ENCODE measurements around the gene HTR7. TPM values are rescaled to one million over a fixed set of nuclear protein-coding genes. Genes with fewer than 3 reads are reported as not detected.
"Not testable (repeated sequence)": the region's sequence is repeated elsewhere in the genome, so short reads cannot be mapped to it uniquely, and the experiment has no call there.

The HTR7 gene
- total RNA-seq, 4 donors from 2014 or later, result 0.55 to 1.3 TPM; not detected in 2

DNA sequence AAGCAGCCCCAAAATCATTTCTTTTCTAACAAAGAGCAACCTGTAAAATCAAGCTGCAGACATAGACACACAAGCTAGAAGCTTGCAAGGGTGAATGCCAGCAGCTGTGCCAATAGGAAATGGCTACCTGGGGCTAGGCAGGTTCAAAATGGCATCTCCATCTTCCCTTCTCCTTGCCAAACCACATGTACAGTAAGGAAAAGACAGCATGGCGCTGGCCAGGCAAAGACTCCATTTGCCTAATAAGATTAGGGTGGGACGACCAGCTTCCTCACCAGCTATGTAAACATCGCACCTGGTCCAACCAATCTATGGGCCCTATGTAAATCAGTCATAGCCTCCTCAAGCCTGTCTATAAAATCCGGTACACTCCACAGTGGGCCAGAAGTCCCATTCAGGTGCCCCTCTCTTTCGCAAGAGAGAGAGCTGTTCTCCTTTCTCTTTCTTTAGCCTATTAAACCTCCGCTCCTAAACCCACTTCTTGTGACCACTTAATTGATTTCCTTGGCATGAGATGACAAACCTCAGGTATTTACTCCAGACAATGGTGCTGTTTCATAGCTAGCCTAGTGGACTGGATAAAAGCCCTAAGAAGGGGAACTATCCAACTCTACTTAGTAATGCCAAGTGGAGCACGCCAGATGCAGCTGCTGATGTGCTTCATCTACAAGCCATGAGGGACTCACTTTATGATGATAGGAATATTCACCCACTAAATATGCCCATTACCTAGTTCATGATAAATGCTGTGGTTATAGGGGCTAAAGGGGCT, 44.1 kb downstream of the HTR7 start:
- Histone ChIP-seq H3K27me3 (no peaks in the 10 kb centered on the region), H3K9me3 (no peaks in the 10 kb centered on the region), H3K4me3 (no peak overlapping the region), H3K36me3 (no peaks in the 10 kb centered on the region), H3K27ac (no peak overlapping the region), H3K4me1 (no peaks in the 10 kb centered on the region)
- in situ Hi-C loops (cut with MboI; ENCODE audit: low pct_ligation_motif_present in 1 of 4, low pct_unique_long_range_greater_than_20kb in 1 of 4, low sequenced_read_pairs in 3 of 4) (no loop called here), intact Hi-C loops (cut with DNase I; ENCODE audit: low total_unique reads) (no loop called here)
- DNase-seq, result no peak
- TF ChIP-seq POLR2AphosphoS5 (IDR thresholded peaks at IDR 0.05) (no peak), EP300 (IDR thresholded peaks at IDR 0.05; ENCODE audit: low read depth) (no peak), CTCF (IDR thresholded peaks at IDR 0.05) (no peak), POLR2A (IDR thresholded peaks at IDR 0.05) (no peak)
- 91 to 94% methylated on average over 3 to 7 of the region's 7 CpGs for WGBS, 2 donors (ENCODE audit: low coverage in 1 of 2)

DNA sequence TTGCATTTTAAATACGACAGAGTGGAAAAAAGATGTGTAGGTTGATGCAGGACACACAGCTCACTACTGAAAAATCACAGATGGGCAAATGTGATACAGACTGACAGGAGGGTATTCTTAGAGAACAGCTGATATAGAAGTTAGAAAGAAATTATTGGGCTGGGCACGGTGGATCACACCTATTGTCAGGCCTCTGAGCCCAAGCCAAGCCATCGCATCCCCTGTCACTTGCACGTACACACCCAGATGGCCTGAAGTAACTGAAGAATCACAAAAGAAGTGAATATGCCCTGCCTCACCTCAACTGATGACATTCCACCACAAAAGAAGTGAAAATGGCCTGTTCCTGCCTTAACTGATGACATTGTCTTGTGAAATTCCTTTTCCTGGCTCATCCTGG, 50.7 kb downstream of the HTR7 start:
- in situ Hi-C loops (cut with MboI; ENCODE audit: low pct_ligation_motif_present in 1 of 4, low pct_unique_long_range_greater_than_20kb in 1 of 4, low sequenced_read_pairs in 3 of 4); H3K27me3 ChIP-seq; intact Hi-C loops (cut with DNase I; ENCODE audit: low total_unique reads); H3K27ac ChIP-seq; H3K9me3 ChIP-seq; H3K4me1 ChIP-seq; DNase-seq; H3K36me3 ChIP-seq; H3K4me3 ChIP-seq: not testable (repeated sequence)
- 81 to 93% methylated on average over 2 to 4 of the region's 4 CpGs for WGBS, 2 donors (ENCODE audit: low coverage in 1 of 2)

- TF ChIP-seq POLR2A (IDR thresholded peaks at IDR 0.05), result no peak
- no peaks in the 10 kb centered on the region for H3K9me3 ChIP-seq
- no peaks in the 10 kb centered on the region for H3K27me3 ChIP-seq
- in situ Hi-C loops (cut with MboI; ENCODE audit: low pct_ligation_motif_present in 1 of 4, low pct_unique_long_range_greater_than_20kb in 1 of 4, low sequenced_read_pairs in 3 of 4) (no loop called here), intact Hi-C loops (cut with DNase I; ENCODE audit: low total_unique reads) (no loop called here)
- H3K4me3 ChIP-seq, result no peak overlapping the region
- H3K36me3 ChIP-seq, result no peaks in the 10 kb centered on the region
- WGBS, 2 donors (ENCODE audit: low coverage in 1 of 2), result 63 to 88% methylated on average over 1 of the region's 1 CpG
- no peaks in the 10 kb centered on the region for H3K4me1 ChIP-seq
- no peak overlapping the region for H3K27ac ChIP-seq
- DNase-seq, result no peak
Observed at GRCh38 chr10:90806677-90807076, 51.2 kb downstream of the HTR7 start.

DNA sequence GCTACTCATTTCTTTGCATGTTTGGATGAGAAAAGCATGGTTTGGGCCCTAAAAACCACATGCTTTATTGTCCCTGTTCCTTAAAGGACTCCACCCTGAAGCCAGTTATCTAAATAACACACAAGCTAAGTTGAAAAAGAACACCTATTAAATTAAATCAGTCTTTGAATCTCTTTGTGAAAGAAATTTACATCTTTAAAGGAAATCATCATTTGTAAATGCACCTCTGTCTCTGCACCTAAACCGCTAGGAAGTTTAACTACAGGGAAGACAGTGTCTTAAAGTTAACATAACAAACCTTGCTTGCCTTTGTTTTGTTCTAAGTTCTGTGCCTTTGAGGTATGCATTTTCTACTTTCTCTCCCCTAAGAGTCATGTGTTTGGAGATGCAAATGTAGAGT, 52.6 kb downstream of the HTR7 start:
- Histone ChIP-seq H3K27ac (no peak overlapping the region), H3K36me3 (no peaks in the 10 kb centered on the region), H3K9me3 (no peaks in the 10 kb centered on the region), H3K4me1 (no peaks in the 10 kb centered on the region), H3K4me3 (no peak overlapping the region), H3K27me3 (no peaks in the 10 kb centered on the region)
- no peak for DNase-seq
- 50 to 61% methylated on average over 1 of the region's 1 CpG for WGBS, 2 donors (ENCODE audit: low coverage in 1 of 2)
- in situ Hi-C loops (cut with MboI; ENCODE audit: low pct_ligation_motif_present in 1 of 4, low pct_unique_long_range_greater_than_20kb in 1 of 4, low sequenced_read_pairs in 3 of 4), result no loop called here
- intact Hi-C loops (cut with DNase I; ENCODE audit: low total_unique reads), result no loop called here
- TF ChIP-seq EP300 (IDR thresholded peaks at IDR 0.05; ENCODE audit: low read depth), result no peak
- TF ChIP-seq POLR2AphosphoS5 (IDR thresholded peaks at IDR 0.05), result no peak
- TF ChIP-seq POLR2A (IDR thresholded peaks at IDR 0.05), result no peak
- TF ChIP-seq CTCF (IDR thresholded peaks at IDR 0.05), result no peak

DNA sequence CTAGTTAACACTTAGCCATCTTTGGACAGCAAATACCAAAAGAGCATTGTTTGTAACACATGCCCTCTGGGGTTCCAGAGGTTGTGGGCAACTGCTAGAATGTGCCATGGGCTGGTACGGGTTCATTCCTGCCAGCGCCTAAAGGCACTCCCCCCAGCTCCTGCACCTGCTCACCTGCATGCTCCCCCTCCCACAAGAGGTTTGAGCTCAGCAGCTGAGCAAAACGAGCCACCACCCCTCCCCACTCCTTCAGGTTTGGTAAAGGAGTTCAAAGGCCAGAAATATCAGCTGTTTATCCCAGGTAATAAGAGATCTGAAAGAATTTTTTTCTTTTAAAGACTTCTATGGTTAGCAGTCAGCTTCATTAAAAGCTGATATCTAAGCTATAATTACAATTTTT, 53.5 kb downstream of the HTR7 start:
- intact Hi-C loops (cut with DNase I; ENCODE audit: low total_unique reads), result no loop called here
- no peaks in the 10 kb centered on the region for H3K4me1 ChIP-seq
- no peaks in the 10 kb centered on the region for H3K36me3 ChIP-seq
- no peaks in the 10 kb centered on the region for H3K27me3 ChIP-seq
- H3K27ac ChIP-seq, result no peak overlapping the region
- no peak for DNase-seq
- WGBS, 2 donors (ENCODE audit: low coverage in 1 of 2), result 60% methylated on average over 3 of the region's 3 CpGs; no CpG with 5 or more reads in 1 of the 2 donors
- H3K4me3 ChIP-seq, result no peak overlapping the region
- no peak for TF ChIP-seq POLR2AphosphoS5 (IDR thresholded peaks at IDR 0.05)
- in situ Hi-C loops (cut with MboI; ENCODE audit: low pct_ligation_motif_present in 1 of 4, low pct_unique_long_range_greater_than_20kb in 1 of 4, low sequenced_read_pairs in 3 of 4), result no loop called here
- H3K9me3 ChIP-seq, result no peaks in the 10 kb centered on the region

GRCh38 chr10:90801608-90802007, 56.2 kb downstream of the HTR7 start:
- TF ChIP-seq EP300 (IDR thresholded peaks at IDR 0.05; ENCODE audit: low read depth), result no peak
- TF ChIP-seq POLR2A (IDR thresholded peaks at IDR 0.05), result no peak
- no peak for TF ChIP-seq POLR2AphosphoS5 (IDR thresholded peaks at IDR 0.05)
- no peak for TF ChIP-seq CTCF (IDR thresholded peaks at IDR 0.05)
- WGBS, 2 donors (ENCODE audit: low coverage in 1 of 2), result 64 to 77% methylated on average over 1 of the region's 1 CpG
- Histone ChIP-seq H3K4me3 (no peak overlapping the region), H3K9me3 (no peaks in the 10 kb centered on the region), H3K27ac (no peak overlapping the region), H3K27me3 (no peaks in the 10 kb centered on the region), H3K4me1 (no peaks in the 10 kb centered on the region), H3K36me3 (no peaks in the 10 kb centered on the region)
- in situ Hi-C loops (cut with MboI; ENCODE audit: low pct_ligation_motif_present in 1 of 4, low pct_unique_long_range_greater_than_20kb in 1 of 4, low sequenced_read_pairs in 3 of 4) (no loop called here), intact Hi-C loops (cut with DNase I; ENCODE audit: low total_unique reads) (no loop called here)
- DNase-seq, result no peak

Data from transverse colon (tissue), 4 donors.